Measurements from ENCODE around the gene ZNF226.
"Not testable (repeated sequence)": the region's sequence is repeated elsewhere in the genome, so short reads cannot be mapped to it uniquely, and the experiment has no call there.

DNA sequence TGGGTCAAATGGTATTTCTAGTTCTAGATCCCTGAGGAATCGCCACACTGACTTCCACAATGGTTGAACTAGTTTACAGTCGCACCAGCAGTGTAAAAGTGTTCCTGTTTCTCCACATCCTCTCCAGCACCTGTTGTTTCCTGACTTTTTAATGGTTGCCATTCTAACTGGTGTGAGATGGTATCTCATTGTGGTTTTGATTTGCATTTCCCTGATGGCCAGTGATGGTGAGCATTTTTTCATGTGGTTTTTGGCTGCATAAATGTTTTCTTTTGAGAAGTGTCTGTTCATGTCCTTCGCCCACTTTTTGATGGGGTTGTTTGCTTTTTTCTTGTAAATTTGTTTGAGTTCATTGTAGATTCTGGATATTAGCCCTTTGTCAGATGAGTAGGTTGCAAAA is 56.4 kb downstream of the ZNF226 start:
- TF ChIP-seq POLR2A (IDR thresholded peaks at IDR 0.05; ENCODE audit: extremely low read depth, insufficient read length), result not testable (repeated sequence)
- TF ChIP-seq, protein P1, sequence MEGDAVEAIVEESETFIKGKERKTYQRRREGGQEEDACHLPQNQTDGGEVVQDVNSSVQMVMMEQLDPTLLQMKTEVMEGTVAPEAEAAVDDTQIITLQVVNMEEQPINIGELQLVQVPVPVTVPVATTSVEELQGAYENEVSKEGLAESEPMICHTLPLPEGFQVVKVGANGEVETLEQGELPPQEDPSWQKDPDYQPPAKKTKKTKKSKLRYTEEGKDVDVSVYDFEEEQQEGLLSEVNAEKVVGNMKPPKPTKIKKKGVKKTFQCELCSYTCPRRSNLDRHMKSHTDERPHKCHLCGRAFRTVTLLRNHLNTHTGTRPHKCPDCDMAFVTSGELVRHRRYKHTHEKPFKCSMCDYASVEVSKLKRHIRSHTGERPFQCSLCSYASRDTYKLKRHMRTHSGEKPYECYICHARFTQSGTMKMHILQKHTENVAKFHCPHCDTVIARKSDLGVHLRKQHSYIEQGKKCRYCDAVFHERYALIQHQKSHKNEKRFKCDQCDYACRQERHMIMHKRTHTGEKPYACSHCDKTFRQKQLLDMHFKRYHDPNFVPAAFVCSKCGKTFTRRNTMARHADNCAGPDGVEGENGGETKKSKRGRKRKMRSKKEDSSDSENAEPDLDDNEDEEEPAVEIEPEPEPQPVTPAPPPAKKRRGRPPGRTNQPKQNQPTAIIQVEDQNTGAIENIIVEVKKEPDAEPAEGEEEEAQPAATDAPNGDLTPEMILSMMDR (IDR thresholded peaks at IDR 0.05; ENCODE audit: low read depth, low read length), result not testable (repeated sequence)

All from NB4 (cell line).